Uterus (tissue), 2 donors: Measurements from ENCODE around the gene GRK2.

Source experiments
- POLR2A ChIP-seq, 2 donors: fragments of 450-650 bp; IDR thresholded peaks; one replicate each; pipeline ENCODE4 v1.6.1; 2016; ENCODE audit warnings: antibody characterized with exemption in 2 of 2, mild to moderate bottlenecking in 1 of 2, moderate library complexity in 1 of 2
- TF ChIP-seq, protein P1 (sequence below), 4 experiments: fragments of 200-600 bp in 2 of 4; fragments of 450-650 bp in 2 of 4; sonication (generic) in 2 of 4; IDR thresholded peaks; one replicate each; pipeline ENCODE4 v1.5.1; 2016 to 2019; ENCODE audit warnings: antibody characterized with exemption in 4 of 4, mild to moderate bottlenecking in 2 of 4, moderate library complexity in 1 of 4

DNA sequence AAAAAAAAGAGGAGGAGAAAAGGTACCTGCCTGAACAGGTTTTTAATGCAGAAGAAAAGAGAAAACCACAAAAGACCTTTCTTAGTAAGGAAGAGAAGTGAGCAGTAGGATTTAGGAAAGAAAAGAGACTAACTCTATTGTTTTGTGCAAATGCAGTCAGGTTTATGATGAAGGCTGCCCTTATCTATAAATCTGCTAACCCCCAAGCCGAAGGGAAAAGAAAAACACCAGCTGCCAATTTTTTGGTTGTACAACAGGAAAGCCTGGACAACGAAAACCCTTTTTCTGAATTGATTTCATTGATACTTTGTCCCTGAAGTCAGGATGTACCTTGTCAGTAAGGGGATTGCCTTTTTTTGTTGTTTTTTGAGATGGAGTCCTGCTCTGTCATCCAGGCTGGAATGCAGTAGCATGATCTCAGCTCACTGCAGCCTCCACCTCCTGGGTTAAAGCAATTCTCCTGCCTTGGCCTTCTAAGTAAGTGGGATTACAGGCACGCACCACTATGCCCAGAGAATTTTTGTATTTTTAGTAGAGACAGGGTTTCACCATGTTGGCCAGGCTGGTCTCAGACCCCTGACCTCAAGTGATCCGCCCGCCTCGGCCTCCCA, 65.9 kb downstream of the GRK2 start:
- TF ChIP-seq, protein P1, sequence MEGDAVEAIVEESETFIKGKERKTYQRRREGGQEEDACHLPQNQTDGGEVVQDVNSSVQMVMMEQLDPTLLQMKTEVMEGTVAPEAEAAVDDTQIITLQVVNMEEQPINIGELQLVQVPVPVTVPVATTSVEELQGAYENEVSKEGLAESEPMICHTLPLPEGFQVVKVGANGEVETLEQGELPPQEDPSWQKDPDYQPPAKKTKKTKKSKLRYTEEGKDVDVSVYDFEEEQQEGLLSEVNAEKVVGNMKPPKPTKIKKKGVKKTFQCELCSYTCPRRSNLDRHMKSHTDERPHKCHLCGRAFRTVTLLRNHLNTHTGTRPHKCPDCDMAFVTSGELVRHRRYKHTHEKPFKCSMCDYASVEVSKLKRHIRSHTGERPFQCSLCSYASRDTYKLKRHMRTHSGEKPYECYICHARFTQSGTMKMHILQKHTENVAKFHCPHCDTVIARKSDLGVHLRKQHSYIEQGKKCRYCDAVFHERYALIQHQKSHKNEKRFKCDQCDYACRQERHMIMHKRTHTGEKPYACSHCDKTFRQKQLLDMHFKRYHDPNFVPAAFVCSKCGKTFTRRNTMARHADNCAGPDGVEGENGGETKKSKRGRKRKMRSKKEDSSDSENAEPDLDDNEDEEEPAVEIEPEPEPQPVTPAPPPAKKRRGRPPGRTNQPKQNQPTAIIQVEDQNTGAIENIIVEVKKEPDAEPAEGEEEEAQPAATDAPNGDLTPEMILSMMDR (IDR thresholded peaks at IDR 0.05), result no peak
- no peak for TF ChIP-seq POLR2A (IDR thresholded peaks at IDR 0.05)
